Skeletal muscle tissue (tissue), 4 donors: Measurements from ENCODE around the gene IL33. TPM values are rescaled to one million over a fixed set of nuclear protein-coding genes. Genes with fewer than 3 reads are reported as not detected.

ENCODE experiments used
- H3K27ac ChIP-seq: one replicate; pipeline ENCODE4 v1.7.0; 2013; ENCODE audit warnings: mild to moderate bottlenecking, low read depth, low read length, inconsistent platforms
- H3K27me3 ChIP-seq, 3 donors: one replicate each; pipeline ENCODE4 v1.7.0; 2013; ENCODE audit warnings: low read length in 3 of 3; ENCODE audit not compliant: control insufficient read depth in 3 of 3, insufficient read depth in 3 of 3
- H3K36me3 ChIP-seq, 3 donors: one replicate each; pipeline ENCODE4 v1.7.0; 2013; ENCODE audit warnings: low read length in 3 of 3; ENCODE audit not compliant: control insufficient read depth in 3 of 3, insufficient read depth in 3 of 3
- H3K4me1 ChIP-seq, 3 donors: one replicate each; pipeline ENCODE4 v1.7.0; 2013; ENCODE audit warnings: low read length in 3 of 3, mild to moderate bottlenecking in 3 of 3; ENCODE audit not compliant: control insufficient read depth in 3 of 3, insufficient read depth in 3 of 3
- H3K4me3 ChIP-seq, 3 donors: one replicate each; pipeline ENCODE4 v1.7.0; 2013; ENCODE audit warnings: low read length in 3 of 3
- H3K9ac ChIP-seq, 3 donors: one replicate each; pipeline ENCODE4 v1.7.0; 2013; ENCODE audit warnings: low read length in 3 of 3, mild to moderate bottlenecking in 3 of 3, moderate library complexity in 2 of 3, low read depth in 1 of 3
- H3K9me3 ChIP-seq, 3 donors: one replicate each; pipeline ENCODE4 v1.7.0; 2013; ENCODE audit warnings: low read length in 3 of 3; ENCODE audit not compliant: control insufficient read depth in 3 of 3
- total RNA-seq: library from RNA; depleted of rRNA; stranded (reverse); fragments of >200 nt; gene quantifications from one replicate; pipeline ENCODE4 v1.2.3, GENCODE V29; 2014
- donor health status: Osteomylitis.

The IL33 gene
- total RNA-seq, 1 donor from 2014 or later, result 14.6 TPM

DNA sequence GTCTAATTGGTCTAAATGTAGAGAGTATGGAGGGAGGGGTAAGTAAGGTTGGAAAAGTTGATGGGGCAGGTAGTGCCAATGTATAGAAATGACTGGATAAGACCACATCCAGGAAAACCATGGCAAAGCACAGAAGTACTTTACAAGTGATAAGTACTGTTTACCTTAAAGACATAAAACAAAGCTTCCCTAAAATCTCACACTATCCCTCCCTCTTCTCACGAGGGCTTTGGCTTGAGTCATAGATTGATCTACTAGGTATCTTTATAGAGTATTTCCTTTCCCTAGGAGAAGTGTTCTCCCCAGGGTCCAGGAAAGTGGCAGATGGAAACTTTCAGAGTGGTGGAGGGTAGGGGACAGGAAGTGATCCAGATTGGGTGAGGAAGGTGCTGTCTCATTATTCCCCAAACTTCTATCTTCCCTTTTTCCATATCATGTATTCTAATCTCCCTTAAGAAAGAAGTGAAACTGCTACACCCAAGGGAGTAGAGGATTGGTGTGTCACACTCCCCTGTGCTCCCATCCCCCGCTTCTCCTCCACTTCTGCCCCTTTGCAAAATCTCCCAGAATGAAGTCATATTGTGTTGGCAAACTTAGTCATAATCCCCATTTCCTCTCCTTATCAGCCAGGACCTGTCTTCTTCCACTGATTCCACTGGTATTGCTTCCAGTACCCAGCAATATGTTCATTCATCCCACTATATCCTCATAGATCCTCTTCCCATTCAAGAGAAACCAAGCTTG is 14.6 kb downstream of the IL33 start:
- no peaks in the 10 kb centered on the region for H3K27me3 ChIP-seq
- H3K36me3 ChIP-seq, result no peaks in the 10 kb centered on the region
- no peak overlapping the region for H3K4me3 ChIP-seq
- H3K27ac ChIP-seq, result no peak overlapping the region
- no peaks in the 10 kb centered on the region for H3K9me3 ChIP-seq
- no peak overlapping the region for H3K9ac ChIP-seq
- peaks cover 0 to 5% (median 0%) of the 10 kb centered on the region in 3 donors for H3K4me1 ChIP-seq

DNA sequence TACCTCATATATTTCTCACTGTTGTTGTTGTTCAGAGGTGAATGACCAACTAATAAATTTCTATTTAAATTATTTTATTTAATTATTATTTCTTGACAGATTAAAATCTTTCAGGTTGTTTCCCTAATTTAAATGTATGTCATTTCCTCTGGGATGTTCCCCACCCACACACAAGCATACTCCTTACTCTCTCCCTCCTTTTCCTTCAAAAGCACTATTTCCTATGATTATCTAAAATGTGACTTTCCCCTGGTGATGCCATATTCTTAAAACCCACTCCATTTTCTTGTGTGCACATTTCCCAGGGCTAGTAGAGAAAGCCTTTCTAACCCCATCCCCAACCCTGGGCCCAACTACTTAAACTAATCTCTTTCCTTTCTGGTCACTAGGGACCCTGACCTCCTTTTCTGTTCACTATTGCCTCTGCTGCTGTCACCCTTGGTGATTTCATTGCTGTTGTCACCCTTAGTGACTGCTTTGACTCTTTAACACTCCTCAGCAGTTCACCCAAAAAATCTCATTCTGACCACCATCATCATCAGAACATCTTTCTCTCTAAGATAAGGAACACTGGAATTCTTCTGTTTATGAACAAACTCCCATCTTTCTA is 16.8 kb downstream of the IL33 start:
- Histone ChIP-seq H3K4me1 (peaks cover 0 to 5% (median 0%) of the 10 kb centered on the region in 3 donors), H3K9me3 (no peaks in the 10 kb centered on the region), H3K36me3 (no peaks in the 10 kb centered on the region), H3K9ac (no peak overlapping the region), H3K27me3 (no peaks in the 10 kb centered on the region), H3K4me3 (no peak overlapping the region), H3K27ac (no peak overlapping the region)

DNA sequence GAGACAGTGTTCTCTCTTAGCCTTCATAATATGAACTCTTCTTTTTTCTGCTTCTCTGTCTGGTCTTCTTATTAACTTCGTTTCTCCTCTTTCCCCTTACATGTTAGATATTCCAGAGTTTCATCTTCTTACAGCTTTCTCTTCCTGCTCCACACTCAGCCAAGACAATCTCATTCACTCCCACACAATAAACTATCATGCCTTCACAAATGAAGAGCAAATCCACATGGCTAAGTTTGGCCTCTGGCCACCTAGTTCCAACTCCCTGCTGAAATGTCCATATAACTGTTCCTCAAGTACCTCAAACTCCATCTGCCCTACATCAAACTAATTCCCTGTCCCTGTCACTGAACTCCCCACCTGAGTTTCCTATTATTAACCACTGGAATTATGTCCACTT is 18.4 kb downstream of the IL33 start:
- H3K4me3 ChIP-seq, result no peak overlapping the region
- H3K9ac ChIP-seq, result no peak overlapping the region
- H3K27me3 ChIP-seq, result no peaks in the 10 kb centered on the region
- H3K36me3 ChIP-seq, result no peaks in the 10 kb centered on the region
- H3K9me3 ChIP-seq, result no peaks in the 10 kb centered on the region
- H3K27ac ChIP-seq, result no peak overlapping the region
- H3K4me1 ChIP-seq, result peaks cover 0 to 5% (median 0%) of the 10 kb centered on the region in 3 donors

DNA sequence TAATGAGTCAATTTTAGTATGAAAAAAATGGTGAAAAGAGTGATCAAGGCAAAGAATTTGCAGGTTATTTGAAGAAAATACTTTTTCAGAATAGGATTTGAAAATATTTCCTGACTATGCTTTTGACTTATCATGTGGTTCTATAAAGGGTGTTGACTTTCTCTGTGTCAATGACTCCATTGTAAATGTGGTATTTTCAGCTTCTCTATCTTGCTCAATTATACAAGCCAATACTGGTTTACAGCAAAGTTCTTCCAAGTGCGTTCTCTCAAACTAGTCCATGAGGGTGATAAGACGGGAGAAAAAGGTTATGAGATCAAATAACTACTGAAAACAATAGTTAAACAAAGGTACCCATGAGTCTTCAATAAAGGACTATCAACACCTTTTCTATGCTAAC is 21.7 kb downstream of the IL33 start:
- Histone ChIP-seq H3K4me3 (no peak overlapping the region), H3K9ac (no peak overlapping the region), H3K9me3 (no peaks in the 10 kb centered on the region), H3K4me1 (no peaks in the 10 kb centered on the region), H3K36me3 (no peaks in the 10 kb centered on the region), H3K27ac (no peak overlapping the region), H3K27me3 (no peaks in the 10 kb centered on the region)

DNA sequence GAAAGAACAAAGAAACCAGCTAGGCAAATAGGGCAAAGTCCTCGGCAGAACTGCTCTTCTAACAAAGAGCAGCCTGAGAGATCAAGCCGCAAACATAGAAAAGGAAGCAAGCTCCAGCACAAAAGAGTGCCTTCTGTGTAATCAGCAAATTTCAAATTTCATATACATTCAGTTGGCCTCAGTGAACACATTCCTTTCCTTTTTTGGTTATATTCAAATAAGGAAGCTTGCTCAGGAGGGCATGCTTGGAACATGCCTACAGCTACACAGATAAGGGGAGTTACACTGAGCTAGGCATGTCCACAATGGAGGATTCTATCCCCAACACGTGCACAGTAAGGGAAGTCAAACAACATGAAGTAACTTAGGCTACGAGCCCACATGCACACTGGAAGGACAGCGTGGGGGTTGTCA is 23.4 kb downstream of the IL33 start:
- Histone ChIP-seq H3K27me3 (no peaks in the 10 kb centered on the region), H3K36me3 (peaks cover 0 to 3% (median 0%) of the 10 kb centered on the region in 3 donors), H3K9me3 (no peaks in the 10 kb centered on the region), H3K4me1 (no peaks in the 10 kb centered on the region), H3K4me3 (no peak overlapping the region), H3K9ac (no peak overlapping the region), H3K27ac (no peak overlapping the region)

DNA sequence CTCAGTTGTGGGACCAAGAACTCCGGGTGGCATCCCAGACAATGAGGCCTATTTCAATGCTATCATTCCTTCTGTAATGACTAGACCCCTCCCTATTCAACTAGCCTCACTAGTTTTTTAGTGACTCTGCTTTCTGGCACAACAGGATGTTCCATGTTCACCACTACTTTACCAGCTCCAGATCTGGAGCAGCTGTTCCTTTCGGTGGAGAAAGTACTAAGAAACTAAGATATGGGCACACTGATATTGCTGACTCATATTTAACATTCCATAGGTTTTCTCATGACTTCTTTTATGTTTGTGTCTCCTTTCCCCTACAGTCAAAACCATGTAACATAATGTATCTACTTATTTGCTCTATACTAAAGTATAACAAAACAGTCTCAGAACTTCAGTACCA is 24.1 kb downstream of the IL33 start:
- no peak overlapping the region for H3K9ac ChIP-seq
- H3K9me3 ChIP-seq, result no peaks in the 10 kb centered on the region
- H3K36me3 ChIP-seq, result peaks cover 0 to 4% (median 0%) of the 10 kb centered on the region in 3 donors
- H3K27ac ChIP-seq, result no peak overlapping the region
- no peak overlapping the region for H3K4me3 ChIP-seq
- H3K27me3 ChIP-seq, result no peaks in the 10 kb centered on the region
- no peaks in the 10 kb centered on the region for H3K4me1 ChIP-seq

DNA sequence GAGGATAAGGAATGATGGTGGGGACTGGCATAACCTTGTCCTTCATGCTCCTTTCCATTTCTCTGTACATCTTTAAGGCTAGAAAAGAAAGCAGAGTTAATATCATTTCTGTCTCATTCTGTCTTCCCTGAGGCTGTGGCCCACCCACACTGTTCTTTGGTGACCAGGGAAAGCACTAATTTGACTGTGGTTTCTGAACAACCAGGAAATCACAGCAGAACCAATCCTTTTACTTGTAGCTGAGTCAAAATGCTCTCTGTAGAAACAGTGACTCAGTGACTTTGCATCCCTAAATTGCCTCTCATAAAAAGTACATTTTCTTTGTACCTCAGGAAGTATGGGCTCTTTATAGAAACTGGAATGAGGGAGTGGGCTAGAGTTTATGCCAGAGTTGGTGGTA is 28.1 kb downstream of the IL33 start:
- H3K27me3 ChIP-seq, result no peaks in the 10 kb centered on the region
- no peak overlapping the region for H3K9ac ChIP-seq
- H3K4me1 ChIP-seq, result no peaks in the 10 kb centered on the region
- H3K36me3 ChIP-seq, result peaks cover 0 to 7% (median 0%) of the 10 kb centered on the region in 3 donors
- no peaks in the 10 kb centered on the region for H3K9me3 ChIP-seq
- no peak overlapping the region for H3K4me3 ChIP-seq
- H3K27ac ChIP-seq, result no peak overlapping the region

DNA sequence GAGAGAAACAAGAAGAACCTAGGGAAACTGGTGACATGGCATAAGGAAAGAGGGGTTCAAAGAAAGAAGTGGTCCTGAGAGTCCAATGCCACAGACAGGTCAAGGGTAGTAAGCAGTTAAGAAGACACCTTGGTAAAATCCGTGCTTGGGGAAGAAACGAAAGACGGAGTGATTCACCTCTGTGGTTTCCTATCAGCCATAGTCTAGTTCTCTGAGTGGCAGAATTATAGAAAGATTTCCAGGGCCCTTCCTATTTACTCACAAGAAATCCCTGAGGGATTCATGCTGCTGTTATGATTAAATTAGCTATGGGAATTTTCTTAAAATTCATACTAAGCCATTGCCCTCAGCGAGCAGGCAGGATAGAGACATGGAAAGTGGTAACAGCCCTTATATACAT is 31.7 kb downstream of the IL33 start:
- H3K4me3 ChIP-seq, result no peak overlapping the region
- no peak overlapping the region for H3K27ac ChIP-seq
- H3K9ac ChIP-seq, result no peak overlapping the region
- no peaks in the 10 kb centered on the region for H3K4me1 ChIP-seq
- H3K9me3 ChIP-seq, result no peaks in the 10 kb centered on the region
- H3K27me3 ChIP-seq, result no peaks in the 10 kb centered on the region
- H3K36me3 ChIP-seq, result peaks cover 0 to 7% (median 0%) of the 10 kb centered on the region in 3 donors

DNA sequence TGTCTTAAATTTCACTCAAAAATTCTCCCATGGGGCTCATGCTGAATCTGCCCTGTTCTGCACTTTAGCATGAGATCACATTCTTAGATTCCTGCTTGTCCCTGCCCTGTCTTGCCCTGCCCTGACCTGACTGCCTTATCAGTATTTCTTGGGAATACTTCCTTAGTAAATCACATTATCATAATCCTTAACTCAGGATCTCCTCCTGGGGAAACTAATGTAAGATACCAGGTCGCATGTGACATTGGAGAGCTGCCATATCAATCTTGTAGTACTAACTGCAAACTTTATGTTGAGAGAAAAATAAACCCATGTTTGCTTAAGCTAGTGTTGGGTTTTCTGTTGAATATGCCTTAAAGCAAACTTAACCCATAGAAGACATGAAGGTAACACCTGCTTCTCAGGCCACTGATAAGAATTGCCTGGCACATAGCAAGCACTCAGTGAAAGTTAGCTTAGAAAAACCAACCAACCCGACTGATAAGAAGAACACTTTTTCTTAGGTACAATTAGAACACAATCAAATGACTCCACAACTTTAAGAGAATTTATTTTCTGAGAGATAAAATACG is 53.3 kb downstream of the IL33 start:
- Histone ChIP-seq H3K4me1 (no peaks in the 10 kb centered on the region), H3K27me3 (no peaks in the 10 kb centered on the region), H3K9ac (no peak overlapping the region), H3K4me3 (no peak overlapping the region), H3K36me3 (peaks cover 0 to 5% (median 2%) of the 10 kb centered on the region in 3 donors), H3K9me3 (no peaks in the 10 kb centered on the region), H3K27ac (no peak overlapping the region)

DNA sequence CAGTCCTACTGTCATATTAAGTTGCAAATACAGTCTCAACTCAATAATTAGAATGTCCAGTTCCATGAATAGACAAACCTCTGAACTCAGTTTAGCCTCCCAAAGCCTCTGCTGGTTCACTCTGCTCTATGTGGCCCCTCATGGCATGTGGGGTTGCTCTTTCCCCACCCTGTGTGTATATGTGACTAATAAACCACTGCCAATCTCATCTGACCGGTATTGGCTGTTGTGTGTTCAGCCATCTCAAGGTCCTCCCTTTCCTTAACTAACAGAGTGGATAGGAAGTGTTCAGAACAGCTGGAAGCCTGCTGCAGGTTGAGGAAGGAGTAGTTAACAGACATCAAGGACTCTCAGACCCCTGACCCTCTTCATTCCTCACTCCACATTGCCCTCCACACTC is 55.3 kb downstream of the IL33 start:
- Histone ChIP-seq H3K27me3 (no peaks in the 10 kb centered on the region), H3K4me3 (no peak overlapping the region), H3K9ac (no peak overlapping the region), H3K9me3 (no peaks in the 10 kb centered on the region), H3K4me1 (no peaks in the 10 kb centered on the region), H3K27ac (no peak overlapping the region), H3K36me3 (peaks cover 0 to 3% (median 2%) of the 10 kb centered on the region in 3 donors)
